Omental fat pad (tissue), 4 donors: Measurements from ENCODE around the gene BCAS4. TPM values are rescaled to one million over a fixed set of nuclear protein-coding genes. Genes with fewer than 3 reads are reported as not detected.

ENCODE experiments used
- ATAC-seq: fragments of 150-250 bp; one replicate; pipeline ENCODE4 v1.9.1; 2016; ENCODE audit warnings: mild to moderate bottlenecking, moderate library complexity; ENCODE audit not compliant: low FRiP score
- DNase-seq: peaks from one replicate; pipeline ENCODE4 v3.0.0-alpha.2; 2019; ENCODE audit warnings: low spot score
- total RNA-seq, 4 donors: library from RNA; depleted of rRNA; stranded (reverse); fragments of >200 nt; gene quantifications; one replicate each; pipeline ENCODE4 v1.1.0, GENCODE V29; 2016
- TF ChIP-seq, protein P1 (sequence below), 3 donors: fragments of 450-650 bp; IDR thresholded peaks; one replicate each; pipeline ENCODE4 v1.5.1; 2016 to 2017; ENCODE audit warnings: antibody characterized with exemption in 3 of 3, mild to moderate bottlenecking in 3 of 3, moderate library complexity in 2 of 3

Gene BCAS4
- total RNA-seq, 4 donors from 2014 or later = 1.4 to 6.5 (median 3.1) TPM

DNA sequence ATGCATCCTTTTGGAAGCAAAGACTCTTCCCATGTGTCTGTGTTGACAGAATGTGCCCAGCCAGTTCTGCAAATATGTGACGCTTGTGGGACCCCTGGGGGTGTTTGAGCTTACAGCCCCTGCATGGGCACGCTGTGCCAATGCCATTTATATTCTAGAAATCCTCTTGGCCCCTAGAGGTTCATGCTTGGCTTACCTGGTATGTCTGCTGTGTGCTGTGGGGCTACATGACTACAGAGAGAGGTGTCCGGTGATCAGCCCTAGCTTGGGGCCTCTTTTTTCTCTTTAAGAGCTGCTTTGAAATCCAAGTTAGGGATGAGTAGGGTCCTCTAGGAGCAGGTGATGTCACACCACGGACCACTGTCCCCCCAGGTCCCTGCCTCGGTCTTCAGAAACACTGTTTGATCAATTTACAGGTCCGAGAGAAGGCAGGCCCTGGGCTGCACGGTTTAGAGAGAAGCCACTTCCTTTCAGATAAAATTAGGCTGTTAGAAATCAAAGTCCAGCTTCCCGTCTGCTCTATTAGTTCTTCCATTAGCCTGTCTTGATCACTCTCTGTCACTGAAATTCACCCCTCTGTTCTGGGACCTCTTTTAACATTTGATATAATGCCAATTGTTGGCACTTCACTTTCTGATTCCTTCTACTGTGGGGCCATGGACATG, 26.5 kb downstream of the BCAS4 start:
- TF ChIP-seq, protein P1, sequence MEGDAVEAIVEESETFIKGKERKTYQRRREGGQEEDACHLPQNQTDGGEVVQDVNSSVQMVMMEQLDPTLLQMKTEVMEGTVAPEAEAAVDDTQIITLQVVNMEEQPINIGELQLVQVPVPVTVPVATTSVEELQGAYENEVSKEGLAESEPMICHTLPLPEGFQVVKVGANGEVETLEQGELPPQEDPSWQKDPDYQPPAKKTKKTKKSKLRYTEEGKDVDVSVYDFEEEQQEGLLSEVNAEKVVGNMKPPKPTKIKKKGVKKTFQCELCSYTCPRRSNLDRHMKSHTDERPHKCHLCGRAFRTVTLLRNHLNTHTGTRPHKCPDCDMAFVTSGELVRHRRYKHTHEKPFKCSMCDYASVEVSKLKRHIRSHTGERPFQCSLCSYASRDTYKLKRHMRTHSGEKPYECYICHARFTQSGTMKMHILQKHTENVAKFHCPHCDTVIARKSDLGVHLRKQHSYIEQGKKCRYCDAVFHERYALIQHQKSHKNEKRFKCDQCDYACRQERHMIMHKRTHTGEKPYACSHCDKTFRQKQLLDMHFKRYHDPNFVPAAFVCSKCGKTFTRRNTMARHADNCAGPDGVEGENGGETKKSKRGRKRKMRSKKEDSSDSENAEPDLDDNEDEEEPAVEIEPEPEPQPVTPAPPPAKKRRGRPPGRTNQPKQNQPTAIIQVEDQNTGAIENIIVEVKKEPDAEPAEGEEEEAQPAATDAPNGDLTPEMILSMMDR (IDR thresholded peaks at IDR 0.05) = no peak
- ATAC-seq = no peak
- DNase-seq = no peak

DNA sequence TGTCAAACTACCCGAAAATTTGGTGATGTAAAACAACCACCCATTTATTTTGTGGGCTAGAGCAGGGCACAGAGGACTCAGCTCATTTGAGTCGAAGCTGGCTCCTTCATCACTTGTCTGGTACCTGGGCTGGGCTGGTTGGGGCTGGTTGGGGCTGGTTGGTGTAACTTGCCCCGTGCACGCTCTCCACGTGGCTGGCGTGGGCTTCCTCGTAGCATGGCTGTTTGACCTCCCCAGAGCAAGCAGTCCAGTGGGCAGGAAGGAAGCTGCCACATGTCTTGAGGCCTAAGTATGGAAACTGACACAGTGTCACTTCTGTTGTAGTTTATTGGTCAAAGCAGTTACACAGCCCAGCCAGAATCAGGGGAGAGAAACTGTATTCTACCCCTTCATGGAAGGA, 27.1 kb downstream of the BCAS4 start:
- no peak for ATAC-seq
- TF ChIP-seq, protein P1 (IDR thresholded peaks at IDR 0.05) = no peak
- no peak for DNase-seq

DNA sequence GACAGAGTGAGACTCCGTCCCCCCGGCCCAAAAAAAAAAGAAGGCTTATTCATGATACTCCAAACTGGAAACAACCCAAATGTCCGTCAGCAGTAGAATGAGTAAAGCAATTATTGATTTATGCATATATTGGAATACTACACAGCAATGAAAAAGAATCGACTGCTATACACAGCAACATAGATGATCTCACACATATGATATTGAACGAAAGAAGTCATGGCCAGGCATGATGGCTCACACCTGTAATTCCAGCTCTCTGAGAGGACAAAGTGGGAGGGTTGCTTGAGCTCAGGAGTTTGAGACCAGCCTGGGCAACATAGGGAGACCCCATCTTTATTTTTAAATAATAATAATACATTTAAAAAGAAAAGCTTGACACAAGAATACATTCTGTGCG, 28.5 kb downstream of the BCAS4 start:
- TF ChIP-seq, protein P1 (IDR thresholded peaks at IDR 0.05) = no peak
- no peak for DNase-seq
- no peak for ATAC-seq

DNA sequence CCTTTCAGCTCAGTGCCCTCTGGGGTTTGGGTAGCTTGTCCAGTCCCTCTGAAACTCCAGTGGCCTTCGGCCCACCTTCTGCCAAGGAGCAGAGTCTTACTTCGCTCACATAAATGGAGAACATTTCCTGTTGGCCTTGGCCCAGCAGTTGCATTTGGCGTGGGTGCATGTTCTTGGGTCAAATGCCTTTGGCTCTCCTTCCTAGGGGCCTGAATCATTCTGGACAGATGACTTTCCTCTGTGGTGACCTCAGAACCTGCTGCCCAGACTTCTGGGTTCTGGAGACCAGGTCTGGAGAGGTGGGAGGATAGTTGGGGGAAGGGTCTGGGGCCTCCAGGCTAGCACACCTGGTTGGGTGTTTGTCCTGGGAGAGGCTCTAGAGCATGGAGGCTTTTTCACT, 29.3 kb downstream of the BCAS4 start:
- no peak for DNase-seq
- TF ChIP-seq, protein P1 (IDR thresholded peaks at IDR 0.05) = no peak
- ATAC-seq = peak; percentile 77

DNA sequence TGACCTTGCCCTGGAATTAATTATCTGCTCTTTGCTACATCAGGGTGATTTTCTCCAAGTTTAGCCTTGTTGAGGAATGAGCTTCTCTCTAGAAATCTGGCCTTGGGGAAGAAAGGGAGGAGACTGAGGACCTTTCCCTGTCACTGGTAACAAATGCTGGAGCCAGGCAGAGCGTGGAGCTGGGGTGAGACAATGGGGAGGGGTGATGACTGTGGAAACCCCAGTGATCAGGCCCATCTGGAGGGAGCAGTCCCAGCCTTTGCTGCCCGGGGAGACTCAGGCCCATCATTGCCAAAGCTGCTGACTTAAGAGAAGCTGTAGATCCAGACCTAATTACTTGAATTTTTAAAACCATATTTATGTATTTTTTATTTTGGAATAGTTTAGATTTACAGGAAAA, 31.3 kb downstream of the BCAS4 start:
- ATAC-seq = no peak
- DNase-seq = no peak
- TF ChIP-seq, protein P1 (IDR thresholded peaks at IDR 0.05) = no peak

DNA sequence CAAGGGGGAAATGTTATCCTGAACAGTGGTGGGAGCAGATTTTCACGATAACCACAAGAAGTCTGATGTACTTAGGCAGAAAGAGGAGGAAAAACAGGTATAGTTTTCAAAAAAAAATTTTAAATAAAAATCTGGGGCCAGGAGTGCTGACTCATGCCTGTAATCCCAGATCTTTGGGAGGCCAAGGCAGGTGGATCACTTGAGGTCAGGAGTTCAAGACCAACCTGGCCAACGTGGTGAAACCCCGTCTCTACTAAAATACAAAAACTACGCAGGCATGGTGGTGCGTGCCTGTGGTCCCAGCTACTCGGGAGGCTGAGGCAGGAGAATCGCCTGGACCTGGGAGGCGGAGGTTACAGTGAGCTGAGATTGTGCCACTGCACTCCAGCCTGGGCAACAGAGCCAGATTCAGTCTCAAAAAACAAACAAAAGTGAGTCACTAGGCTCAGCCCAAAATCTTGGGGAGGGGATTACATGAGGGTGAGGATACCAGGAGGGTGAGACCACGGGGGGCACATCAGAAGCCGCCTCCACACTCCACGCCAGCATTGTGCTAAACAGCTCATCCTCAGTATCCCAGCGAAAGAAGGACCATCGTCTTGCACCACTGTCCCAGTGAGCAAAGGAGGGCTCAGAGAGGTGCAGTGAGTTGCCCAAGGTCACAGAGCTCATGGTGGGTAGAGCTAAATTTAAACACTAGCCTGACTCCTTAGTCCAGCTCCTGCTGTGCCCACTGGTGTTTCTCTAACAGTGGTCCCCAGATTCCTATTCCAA, 33.7 kb downstream of the BCAS4 start:
- TF ChIP-seq, protein P1 (IDR thresholded peaks at IDR 0.05) = no peak
- DNase-seq = no peak
- ATAC-seq = no peak

DNA sequence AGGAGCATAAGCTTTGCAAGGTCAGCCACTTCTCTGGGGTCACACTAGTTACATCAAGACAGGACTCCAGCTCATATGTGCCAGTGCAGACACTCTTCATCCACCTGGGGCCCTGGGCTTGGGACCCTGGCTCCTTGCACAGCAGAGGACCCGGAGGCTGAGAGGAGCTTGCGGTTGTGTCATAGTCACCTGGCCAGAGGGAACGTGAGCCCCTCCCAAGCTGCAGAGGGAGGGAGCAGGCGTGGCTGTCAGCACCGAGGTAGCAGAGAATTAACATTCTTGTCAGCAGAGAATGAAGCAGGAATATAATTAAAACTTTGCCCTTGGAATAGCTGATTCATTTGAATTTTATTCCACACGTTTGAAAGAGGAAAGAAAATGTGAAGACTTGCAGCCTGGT, 36.8 kb downstream of the BCAS4 start:
- DNase-seq = no peak
- ATAC-seq = peak; percentile 27
- TF ChIP-seq, protein P1 (IDR thresholded peaks at IDR 0.05) = no peak
